ENCODE measurements around the gene PITPNC1.
"Not testable (repeated sequence)": the region's sequence is repeated elsewhere in the genome, so short reads cannot be mapped to it uniquely, and the experiment has no call there.

Gene PITPNC1

DNA sequence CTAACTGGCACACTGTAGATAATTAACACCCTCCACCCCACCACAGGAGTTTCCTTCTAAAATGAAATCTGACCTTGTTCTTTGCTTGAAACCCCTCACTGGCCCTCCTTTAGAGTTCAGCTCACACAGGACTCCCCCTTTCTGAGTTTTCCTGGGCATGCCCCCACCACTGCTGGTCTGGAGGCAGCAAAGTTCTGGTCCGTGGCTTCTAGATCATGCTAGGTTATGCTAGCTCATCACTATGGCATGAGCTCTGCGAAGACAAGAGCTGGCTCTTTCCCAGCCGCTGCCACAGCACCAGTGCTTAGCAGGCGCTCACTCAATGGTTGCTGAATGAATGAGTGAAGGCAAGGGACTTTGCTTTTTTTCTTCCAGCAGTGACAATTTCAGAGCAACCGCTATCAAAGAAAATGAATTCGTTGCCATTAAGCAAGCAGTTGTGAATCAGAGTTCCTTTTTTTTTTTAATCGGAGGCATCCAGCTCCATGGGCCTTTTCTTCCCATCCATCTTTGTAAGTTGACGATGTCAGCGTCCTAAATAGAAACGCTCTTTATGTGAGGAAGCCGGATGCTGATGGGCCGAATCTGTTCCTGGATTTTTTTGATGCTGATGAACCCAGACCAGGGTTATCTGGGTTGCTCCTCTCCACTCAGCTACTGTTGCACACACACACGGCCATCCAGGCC is 259.9 kb downstream of the PITPNC1 start:
- Histone ChIP-seq H3K4me3 (ENCODE audit: insufficient read length, low read depth) (no peak overlapping the region), H3K9me3 (ENCODE audit: insufficient read depth, low read length) (no peaks in the 10 kb centered on the region), H3K9ac (ENCODE audit: insufficient read length, low read depth) (no peak overlapping the region), H3K4me1 (ENCODE audit: insufficient read depth, insufficient read length) (no peaks in the 10 kb centered on the region), H3K36me3 (ENCODE audit: insufficient read depth, insufficient read length, low read length) (peaks cover 6% of the 10 kb centered on the region), H3K27me3 (ENCODE audit: insufficient read depth, insufficient read length) (no peaks in the 10 kb centered on the region)
- DNase-seq (ENCODE audit: low read depth, low spot score), result no peak
- TF ChIP-seq SUZ12 (IDR thresholded peaks at IDR 0.05; ENCODE audit: extremely low read depth, insufficient read depth, insufficient read length) (no peak), ZNF274 (IDR thresholded peaks at IDR 0.05; ENCODE audit: low read depth, low read length) (no peak)

DNA sequence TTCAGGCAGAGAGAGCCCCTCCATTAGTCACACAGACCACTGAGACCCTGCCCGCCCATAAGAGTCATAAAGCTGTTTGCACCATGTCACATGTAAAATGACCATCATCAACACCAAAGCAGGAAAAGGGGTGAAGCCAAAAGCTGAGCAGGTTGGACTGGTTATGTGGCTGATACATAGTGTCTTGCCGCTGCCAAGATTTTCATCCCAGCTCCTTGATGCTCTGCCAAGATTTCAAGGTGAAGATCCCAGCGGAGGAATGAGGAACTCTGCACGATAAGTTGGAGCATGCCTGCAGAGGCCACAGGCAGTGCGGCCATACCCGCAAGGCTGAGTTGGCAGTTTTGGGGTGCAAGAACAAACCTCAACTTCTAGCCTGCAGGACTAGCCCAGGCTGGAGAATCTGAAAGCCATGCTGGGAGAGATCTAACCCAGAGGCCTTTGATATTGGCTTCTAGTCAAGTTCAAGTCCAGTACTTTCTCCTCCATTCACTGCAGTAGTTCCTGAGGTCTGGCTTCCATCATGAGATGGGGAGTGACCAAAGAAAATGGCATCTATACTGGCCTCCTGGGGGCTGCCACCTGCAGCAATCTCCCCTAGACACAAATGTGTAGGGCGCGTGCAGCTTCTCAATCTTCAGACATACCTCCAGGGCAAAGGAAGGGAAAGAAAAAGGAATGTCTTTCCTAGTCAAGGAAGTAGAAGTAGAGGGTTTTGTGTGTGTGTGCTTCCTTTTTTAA is 261.0 kb downstream of the PITPNC1 start:
- no peak for DNase-seq (ENCODE audit: low read depth, low spot score)
- TF ChIP-seq YY1 (IDR thresholded peaks at IDR 0.05; ENCODE audit: insufficient read depth, insufficient read length) (no peak), ZNF274 (IDR thresholded peaks at IDR 0.05; ENCODE audit: low read depth, low read length) (no peak), SUZ12 (IDR thresholded peaks at IDR 0.05; ENCODE audit: extremely low read depth, insufficient read depth, insufficient read length) (no peak)
- Histone ChIP-seq H3K9ac (ENCODE audit: insufficient read length, low read depth) (no peak overlapping the region), H3K4me1 (ENCODE audit: insufficient read depth, insufficient read length) (no peaks in the 10 kb centered on the region), H3K4me3 (ENCODE audit: insufficient read length, low read depth) (no peak overlapping the region), H3K27me3 (ENCODE audit: insufficient read depth, insufficient read length) (no peaks in the 10 kb centered on the region), H3K36me3 (ENCODE audit: insufficient read depth, insufficient read length, low read length) (peaks cover 3% of the 10 kb centered on the region), H3K9me3 (ENCODE audit: insufficient read depth, low read length) (no peaks in the 10 kb centered on the region)

DNA sequence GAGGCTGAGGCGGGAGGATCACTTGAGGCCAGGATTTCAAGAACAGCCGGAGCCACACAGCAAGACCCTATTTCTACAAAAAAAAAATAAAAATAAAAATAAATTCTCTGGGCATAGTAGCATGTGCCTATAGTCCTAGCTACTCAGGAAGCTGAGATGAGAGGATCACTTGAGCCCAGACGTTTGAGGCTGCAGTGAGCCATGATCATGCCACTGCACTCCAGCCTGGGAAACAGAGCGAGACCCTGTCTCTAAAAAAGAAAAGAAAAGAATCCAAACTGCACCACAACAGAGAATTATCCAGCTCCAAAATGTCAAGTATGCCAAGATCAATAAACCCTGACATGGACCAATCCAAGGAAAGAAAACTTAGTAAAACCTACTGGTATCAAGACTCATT is 261.8 kb downstream of the PITPNC1 start:
- no peak for TF ChIP-seq SUZ12 (IDR thresholded peaks at IDR 0.05; ENCODE audit: extremely low read depth, insufficient read depth, insufficient read length)
- no peak for TF ChIP-seq YY1 (IDR thresholded peaks at IDR 0.05; ENCODE audit: insufficient read depth, insufficient read length)
- no peak for TF ChIP-seq ZNF274 (IDR thresholded peaks at IDR 0.05; ENCODE audit: low read depth, low read length)
- no peaks in the 10 kb centered on the region for H3K9me3 ChIP-seq (ENCODE audit: insufficient read depth, low read length)
- no peaks in the 10 kb centered on the region for H3K27me3 ChIP-seq (ENCODE audit: insufficient read depth, insufficient read length)
- no peaks in the 10 kb centered on the region for H3K4me1 ChIP-seq (ENCODE audit: insufficient read depth, insufficient read length)
- no peak for DNase-seq (ENCODE audit: low read depth, low spot score)
- H3K4me3 ChIP-seq (ENCODE audit: insufficient read length, low read depth), result no peak overlapping the region
- H3K36me3 ChIP-seq (ENCODE audit: insufficient read depth, insufficient read length, low read length), result no peaks in the 10 kb centered on the region
- H3K9ac ChIP-seq (ENCODE audit: insufficient read length, low read depth), result no peak overlapping the region

DNA sequence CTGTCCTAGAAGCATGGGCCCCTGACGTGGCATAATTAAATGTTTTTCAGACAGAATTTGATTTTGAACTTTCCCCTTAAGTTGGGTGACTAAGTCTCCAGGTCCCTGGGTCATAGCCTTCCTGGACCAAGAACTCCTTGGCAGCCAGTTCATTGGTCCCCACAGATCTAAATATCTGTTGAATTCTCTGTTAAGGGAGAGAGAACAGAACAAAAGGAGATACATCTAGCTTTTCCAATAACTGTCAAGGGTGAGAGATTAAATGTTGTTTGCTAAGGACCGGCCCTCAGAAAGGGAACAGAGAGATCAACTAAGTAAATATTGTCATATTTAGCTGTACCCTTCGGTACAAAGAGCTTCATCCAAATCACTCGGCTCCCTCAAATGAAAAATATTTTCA is 262.5 kb downstream of the PITPNC1 start:
- Histone ChIP-seq H3K36me3 (ENCODE audit: insufficient read depth, insufficient read length, low read length) (no peaks in the 10 kb centered on the region), H3K9ac (ENCODE audit: insufficient read length, low read depth) (no peak overlapping the region), H3K9me3 (ENCODE audit: insufficient read depth, low read length) (no peaks in the 10 kb centered on the region), H3K4me3 (ENCODE audit: insufficient read length, low read depth) (no peak overlapping the region), H3K27me3 (ENCODE audit: insufficient read depth, insufficient read length) (no peaks in the 10 kb centered on the region), H3K4me1 (ENCODE audit: insufficient read depth, insufficient read length) (no peaks in the 10 kb centered on the region)
- DNase-seq (ENCODE audit: low read depth, low spot score), result no peak
- no peak for TF ChIP-seq YY1 (IDR thresholded peaks at IDR 0.05; ENCODE audit: insufficient read depth, insufficient read length)
- no peak for TF ChIP-seq SUZ12 (IDR thresholded peaks at IDR 0.05; ENCODE audit: extremely low read depth, insufficient read depth, insufficient read length)

DNA sequence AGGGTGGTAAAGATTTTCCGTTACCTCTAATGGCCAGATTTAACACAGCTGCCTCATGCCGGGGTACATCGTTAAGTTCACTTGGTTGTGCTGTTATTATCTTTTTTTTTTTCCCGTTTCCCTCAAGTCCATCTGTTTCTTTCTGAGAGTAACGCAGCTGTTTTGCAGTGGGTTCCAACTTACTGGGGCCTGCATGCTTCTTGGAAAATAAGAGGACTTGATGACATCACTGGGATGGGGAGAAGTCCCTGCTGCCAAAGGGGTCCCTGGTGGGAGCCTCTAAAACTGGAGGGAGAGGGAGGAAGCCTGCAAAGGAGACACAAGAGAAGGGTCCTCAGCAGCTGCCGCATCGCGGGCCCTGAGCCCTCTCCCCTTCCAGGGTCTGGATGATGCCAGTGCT is 262.9 kb downstream of the PITPNC1 start:
- Histone ChIP-seq H3K9me3 (ENCODE audit: insufficient read depth, low read length) (no peaks in the 10 kb centered on the region), H3K27me3 (ENCODE audit: insufficient read depth, insufficient read length) (no peaks in the 10 kb centered on the region), H3K9ac (ENCODE audit: insufficient read length, low read depth) (no peak overlapping the region), H3K4me1 (ENCODE audit: insufficient read depth, insufficient read length) (no peaks in the 10 kb centered on the region), H3K36me3 (ENCODE audit: insufficient read depth, insufficient read length, low read length) (no peaks in the 10 kb centered on the region), H3K4me3 (ENCODE audit: insufficient read length, low read depth) (no peak overlapping the region)
- no peak for DNase-seq (ENCODE audit: low read depth, low spot score)
- TF ChIP-seq YY1 (IDR thresholded peaks at IDR 0.05; ENCODE audit: insufficient read depth, insufficient read length) (no peak), SUZ12 (IDR thresholded peaks at IDR 0.05; ENCODE audit: extremely low read depth, insufficient read depth, insufficient read length) (no peak), ZNF274 (IDR thresholded peaks at IDR 0.05; ENCODE audit: low read depth, low read length) (no peak)

DNA sequence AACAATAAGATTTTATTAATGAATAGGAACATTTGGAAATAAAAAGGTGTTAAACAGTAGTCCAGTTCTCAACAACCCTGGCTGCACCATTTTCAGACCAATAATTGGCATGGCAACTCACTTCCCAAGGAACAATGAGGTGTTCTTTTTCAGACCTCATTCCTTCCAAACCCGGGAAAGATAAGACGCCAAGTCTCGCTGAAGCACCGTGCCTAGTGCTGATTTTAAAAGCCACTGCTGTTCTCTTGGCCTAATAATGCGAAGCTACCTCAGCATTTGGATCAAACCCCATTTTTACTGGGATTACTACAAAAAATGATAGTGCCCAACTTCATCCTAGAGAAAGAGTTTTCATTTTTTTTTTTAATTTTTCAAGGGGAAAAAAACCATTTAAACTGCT is 265.4 kb downstream of the PITPNC1 start:
- TF ChIP-seq ZNF274 (IDR thresholded peaks at IDR 0.05; ENCODE audit: low read depth, low read length), result no peak
- no peak for TF ChIP-seq SUZ12 (IDR thresholded peaks at IDR 0.05; ENCODE audit: extremely low read depth, insufficient read depth, insufficient read length)
- TF ChIP-seq YY1 (IDR thresholded peaks at IDR 0.05; ENCODE audit: insufficient read depth, insufficient read length), result no peak
- Histone ChIP-seq H3K36me3 (ENCODE audit: insufficient read depth, insufficient read length, low read length) (no peaks in the 10 kb centered on the region), H3K27me3 (ENCODE audit: insufficient read depth, insufficient read length) (no peaks in the 10 kb centered on the region), H3K4me1 (ENCODE audit: insufficient read depth, insufficient read length) (no peaks in the 10 kb centered on the region), H3K9me3 (ENCODE audit: insufficient read depth, low read length) (no peaks in the 10 kb centered on the region), H3K9ac (ENCODE audit: insufficient read length, low read depth) (no peak overlapping the region), H3K4me3 (ENCODE audit: insufficient read length, low read depth) (no peak overlapping the region)
- DNase-seq (ENCODE audit: low read depth, low spot score), result no peak

DNA sequence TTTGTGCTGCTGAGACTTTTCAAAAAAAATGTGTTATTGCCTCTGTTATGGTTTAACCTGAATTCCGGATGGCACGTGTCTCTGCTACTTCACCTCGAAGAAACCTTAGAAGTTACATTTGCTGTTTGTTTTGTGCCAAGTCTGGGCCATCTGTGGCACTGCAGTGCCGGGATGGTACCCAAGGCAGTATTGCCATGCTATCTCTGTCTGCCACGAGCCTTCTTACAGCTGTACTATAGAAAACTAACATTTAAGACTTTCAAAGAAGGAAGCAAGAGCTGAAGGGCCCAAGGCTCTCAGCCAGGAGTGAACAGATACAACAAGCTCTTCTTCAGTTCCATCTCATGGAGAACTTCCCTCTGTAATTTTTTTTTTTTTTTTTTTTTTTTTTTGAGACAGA is 267.0 kb downstream of the PITPNC1 start:
- no peak for DNase-seq (ENCODE audit: low read depth, low spot score)
- no peak for TF ChIP-seq SUZ12 (IDR thresholded peaks at IDR 0.05; ENCODE audit: extremely low read depth, insufficient read depth, insufficient read length)
- TF ChIP-seq ZNF274 (IDR thresholded peaks at IDR 0.05; ENCODE audit: low read depth, low read length), result no peak
- no peak for TF ChIP-seq YY1 (IDR thresholded peaks at IDR 0.05; ENCODE audit: insufficient read depth, insufficient read length)
- Histone ChIP-seq H3K9ac (ENCODE audit: insufficient read length, low read depth) (no peak overlapping the region), H3K4me1 (ENCODE audit: insufficient read depth, insufficient read length) (no peaks in the 10 kb centered on the region), H3K36me3 (ENCODE audit: insufficient read depth, insufficient read length, low read length) (no peaks in the 10 kb centered on the region), H3K27me3 (ENCODE audit: insufficient read depth, insufficient read length) (no peaks in the 10 kb centered on the region), H3K9me3 (ENCODE audit: insufficient read depth, low read length) (no peaks in the 10 kb centered on the region), H3K4me3 (ENCODE audit: insufficient read length, low read depth) (no peak overlapping the region)

DNA sequence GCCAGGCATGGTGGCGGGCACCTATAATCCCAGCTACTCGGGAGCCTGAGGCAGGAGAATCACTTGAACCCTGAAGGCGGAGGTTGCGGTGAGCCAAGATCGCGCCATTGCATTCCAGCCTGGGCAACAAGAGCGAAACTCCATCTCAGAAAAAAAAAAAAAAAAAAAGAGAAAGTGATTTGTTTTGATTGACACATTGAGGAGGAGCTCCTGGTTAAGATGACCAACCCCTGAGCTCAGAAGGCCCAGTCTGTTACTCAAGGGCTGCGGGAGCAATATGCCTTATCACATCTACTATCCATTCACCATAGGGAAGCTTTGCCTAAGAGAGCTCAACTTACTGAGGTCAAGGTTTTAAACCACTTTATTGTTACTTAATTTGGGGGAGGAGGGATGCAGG is 268.1 kb downstream of the PITPNC1 start:
- not testable (repeated sequence) for H3K36me3 ChIP-seq (ENCODE audit: insufficient read depth, insufficient read length, low read length); H3K9me3 ChIP-seq (ENCODE audit: insufficient read depth, low read length); H3K4me1 ChIP-seq (ENCODE audit: insufficient read depth, insufficient read length); H3K4me3 ChIP-seq (ENCODE audit: insufficient read length, low read depth); DNase-seq (ENCODE audit: low read depth, low spot score); H3K9ac ChIP-seq (ENCODE audit: insufficient read length, low read depth); H3K27me3 ChIP-seq (ENCODE audit: insufficient read depth, insufficient read length)
